Nephron progenitor cell (in vitro differentiated cells): ENCODE data around the gene PIAS4.

Experiments used
- DNase-seq: peaks from one replicate; pipeline ENCODE4 v3.0.0; 2021
- H3K27ac Mint-ChIP-seq: 2 replicates; pipeline ENCODE4 v1.8.0; 2021; ENCODE audit warnings: mild to moderate bottlenecking, moderate library complexity, mixed read lengths
- H3K27me3 Mint-ChIP-seq: 2 replicates; pipeline ENCODE4 v1.8.0; 2021; ENCODE audit warnings: mild to moderate bottlenecking, low read depth, mixed read lengths; ENCODE audit not compliant: poor library complexity
- H3K36me3 Mint-ChIP-seq: 2 replicates; pipeline ENCODE4 v1.8.0; 2021; ENCODE audit warnings: low read depth, mixed read lengths
- H3K4me1 Mint-ChIP-seq: 2 replicates; pipeline ENCODE4 v1.8.0; 2021; ENCODE audit warnings: mixed read lengths
- H3K4me3 Mint-ChIP-seq: 2 replicates; pipeline ENCODE4 v1.8.0; 2021; ENCODE audit warnings: mild to moderate bottlenecking, moderate library complexity, mixed read lengths
- H3K9me3 Mint-ChIP-seq: 2 replicates; pipeline ENCODE4 v1.8.0; 2021; ENCODE audit warnings: mild to moderate bottlenecking, moderate library complexity, mixed read lengths
- CTCF ChIP-seq: fragments of 200-600 bp; sonication (generic); IDR thresholded peaks from 2 replicates; pipeline ENCODE4 v1.5.0; 2021; ENCODE audit warnings: antibody characterized with exemption

Gene PIAS4

GRCh38 chr19:4046946-4047683, 39.6 kb downstream of the PIAS4 start:
- H3K4me3 Mint-ChIP-seq, result no peak overlapping the region
- DNase-seq, result no peak
- H3K9me3 Mint-ChIP-seq, result no peaks in the 10 kb centered on the region
- no peaks in the 10 kb centered on the region for H3K27me3 Mint-ChIP-seq
- H3K36me3 Mint-ChIP-seq, result peaks cover 31% of the 10 kb centered on the region
- H3K4me1 Mint-ChIP-seq, result peaks cover 20% of the 10 kb centered on the region
- TF ChIP-seq CTCF, result no peak
- no peak overlapping the region for H3K27ac Mint-ChIP-seq

- TF ChIP-seq CTCF, result no peak
- peaks cover 31% of the 10 kb centered on the region for H3K4me1 Mint-ChIP-seq
Observed at GRCh38 chr19:4049432-4049831, 41.9 kb downstream of the PIAS4 start.

GRCh38 chr19:4051175-4052101, 43.9 kb downstream of the PIAS4 start:
- TF ChIP-seq CTCF, result no peak
- H3K9me3 Mint-ChIP-seq, result no peaks in the 10 kb centered on the region
- H3K36me3 Mint-ChIP-seq, result peaks cover 49% of the 10 kb centered on the region
- H3K27ac Mint-ChIP-seq, result peak overlapping the region; percentile 68
- DNase-seq, result no peak
- no peaks in the 10 kb centered on the region for H3K27me3 Mint-ChIP-seq
- H3K4me1 Mint-ChIP-seq, result peaks cover 14% of the 10 kb centered on the region
- H3K4me3 Mint-ChIP-seq, result no peak overlapping the region

More at GRCh38 chr19:4049432-4049831, 41.9 kb downstream of the PIAS4 start:
- no peaks in the 10 kb centered on the region for H3K9me3 Mint-ChIP-seq
- no peak overlapping the region for H3K4me3 Mint-ChIP-seq
- H3K27ac Mint-ChIP-seq, result peak overlapping the region; percentile 48
- no peaks in the 10 kb centered on the region for H3K27me3 Mint-ChIP-seq
- no peak for DNase-seq
- H3K36me3 Mint-ChIP-seq, result peaks cover 39% of the 10 kb centered on the region

- Mint-ChIP-seq H3K9me3 (no peaks in the 10 kb centered on the region), H3K27me3 (no peaks in the 10 kb centered on the region), H3K36me3 (peaks cover 55% of the 10 kb centered on the region), H3K27ac (peak overlapping the region; percentile 34), H3K4me1 (peaks cover 12% of the 10 kb centered on the region), H3K4me3 (no peak overlapping the region)
- no peak for TF ChIP-seq CTCF
- DNase-seq, result no peak
Observed at GRCh38 chr19:4052114-4052992, 44.8 kb downstream of the PIAS4 start.

- Mint-ChIP-seq H3K9me3 (no peaks in the 10 kb centered on the region), H3K4me1 (peaks cover 12% of the 10 kb centered on the region), H3K27me3 (no peaks in the 10 kb centered on the region), H3K4me3 (no peak overlapping the region), H3K36me3 (peaks cover 61% of the 10 kb centered on the region), H3K27ac (peak overlapping the region; percentile 34)
- DNase-seq, result no peak
- TF ChIP-seq CTCF, result no peak
Observed at GRCh38 chr19:4052993-4053422, 45.5 kb downstream of the PIAS4 start.
